ENCODE measurements around the gene ATP6V1A.

Gene ATP6V1A

GRCh38 chr3:113746548-113747282 is at the start of gene ATP6V1A:
Gene ATP6V1A, plus strand, starts transcription at chr3:113747035. Its CDS starts 31,719 bp downstream, at chr3:113778754.
- peak; percentile 89 for DNase-seq (ENCODE audit: low spot score)

- DNase-seq (ENCODE audit: low spot score), result no peak
These were observed 49.2 kb upstream of the ATP6V1A start for GRCh38 chr3:113697500-113698090.

GRCh38 chr3:113698213-113698742 is 48.6 kb upstream of the ATP6V1A start:
- no peak for DNase-seq (ENCODE audit: low spot score)

GRCh38 chr3:113698956-113699355 is 47.9 kb upstream of the ATP6V1A start:
- DNase-seq (ENCODE audit: low spot score), result peak; percentile 45

- no peak for DNase-seq (ENCODE audit: low spot score)
These were observed 39.0 kb upstream of the ATP6V1A start for GRCh38 chr3:113707835-113708234.

GRCh38 chr3:113712129-113712528 is 34.7 kb upstream of the ATP6V1A start:
- no peak for DNase-seq (ENCODE audit: low spot score)

- DNase-seq (ENCODE audit: low spot score), result no peak
These were observed 32.1 kb upstream of the ATP6V1A start for GRCh38 chr3:113714702-113715101.

GRCh38 chr3:113717308-113717707 is 29.5 kb upstream of the ATP6V1A start:
- no peak for DNase-seq (ENCODE audit: low spot score)

GRCh38 chr3:113717818-113718217 is 29.0 kb upstream of the ATP6V1A start:
- DNase-seq (ENCODE audit: low spot score), result no peak

- no peak for DNase-seq (ENCODE audit: low spot score)
These were observed 27.5 kb upstream of the ATP6V1A start for GRCh38 chr3:113719294-113719693.

- no peak for DNase-seq (ENCODE audit: low spot score)
These were observed 27.1 kb upstream of the ATP6V1A start for GRCh38 chr3:113719758-113720157.

GRCh38 chr3:113721636-113722035 is 25.2 kb upstream of the ATP6V1A start:
- DNase-seq (ENCODE audit: low spot score), result no peak

- no peak for DNase-seq (ENCODE audit: low spot score)
These were observed 18.2 kb upstream of the ATP6V1A start for GRCh38 chr3:113728661-113729060.

GRCh38 chr3:113730550-113730949 is 16.3 kb upstream of the ATP6V1A start:
- no peak for DNase-seq (ENCODE audit: low spot score)

GRCh38 chr3:113731694-113732093 is 15.1 kb upstream of the ATP6V1A start:
- no peak for DNase-seq (ENCODE audit: low spot score)

- peak; percentile 16 for DNase-seq (ENCODE audit: low spot score)
These were observed 10.2 kb upstream of the ATP6V1A start for GRCh38 chr3:113736548-113737089.

- no peak for DNase-seq (ENCODE audit: low spot score)
These were observed 5.7 kb upstream of the ATP6V1A start for GRCh38 chr3:113741086-113741485.

GRCh38 chr3:113741620-113742019 is 5.2 kb upstream of the ATP6V1A start:
- no peak for DNase-seq (ENCODE audit: low spot score)

GRCh38 chr3:113743006-113743630 is 3.7 kb upstream of the ATP6V1A start:
- DNase-seq (ENCODE audit: low spot score), result no peak

- peak; percentile 82 for DNase-seq (ENCODE audit: low spot score)
These were observed 1.7 kb upstream of the ATP6V1A start for GRCh38 chr3:113744941-113745755.

GRCh38 chr3:113745756-113746547 is 883 bp upstream of the ATP6V1A start, which contains the start of gene NAA50:
Gene NAA50, minus strand, starts transcription at chr3:113746249. Its CDS starts 300 bp downstream, at chr3:113745949.
- DNase-seq (ENCODE audit: low spot score), result peak; percentile 92
